Measurements from ENCODE around the gene ABCG4. TPM values are rescaled to one million over a fixed set of nuclear protein-coding genes. Genes with fewer than 3 reads are reported as not detected.
A peak's percentile ranks its signal among the peaks of the same experiment; 100 is the strongest.

Gene ABCG4
- total and polyA plus RNA-seq, 9 of the 15 experiments (the other 6 are each of a cell fraction or from before 2014, with no cell fraction given), result 0.03 to 0.11 (median 0.07) TPM; not detected in 4

DNA sequence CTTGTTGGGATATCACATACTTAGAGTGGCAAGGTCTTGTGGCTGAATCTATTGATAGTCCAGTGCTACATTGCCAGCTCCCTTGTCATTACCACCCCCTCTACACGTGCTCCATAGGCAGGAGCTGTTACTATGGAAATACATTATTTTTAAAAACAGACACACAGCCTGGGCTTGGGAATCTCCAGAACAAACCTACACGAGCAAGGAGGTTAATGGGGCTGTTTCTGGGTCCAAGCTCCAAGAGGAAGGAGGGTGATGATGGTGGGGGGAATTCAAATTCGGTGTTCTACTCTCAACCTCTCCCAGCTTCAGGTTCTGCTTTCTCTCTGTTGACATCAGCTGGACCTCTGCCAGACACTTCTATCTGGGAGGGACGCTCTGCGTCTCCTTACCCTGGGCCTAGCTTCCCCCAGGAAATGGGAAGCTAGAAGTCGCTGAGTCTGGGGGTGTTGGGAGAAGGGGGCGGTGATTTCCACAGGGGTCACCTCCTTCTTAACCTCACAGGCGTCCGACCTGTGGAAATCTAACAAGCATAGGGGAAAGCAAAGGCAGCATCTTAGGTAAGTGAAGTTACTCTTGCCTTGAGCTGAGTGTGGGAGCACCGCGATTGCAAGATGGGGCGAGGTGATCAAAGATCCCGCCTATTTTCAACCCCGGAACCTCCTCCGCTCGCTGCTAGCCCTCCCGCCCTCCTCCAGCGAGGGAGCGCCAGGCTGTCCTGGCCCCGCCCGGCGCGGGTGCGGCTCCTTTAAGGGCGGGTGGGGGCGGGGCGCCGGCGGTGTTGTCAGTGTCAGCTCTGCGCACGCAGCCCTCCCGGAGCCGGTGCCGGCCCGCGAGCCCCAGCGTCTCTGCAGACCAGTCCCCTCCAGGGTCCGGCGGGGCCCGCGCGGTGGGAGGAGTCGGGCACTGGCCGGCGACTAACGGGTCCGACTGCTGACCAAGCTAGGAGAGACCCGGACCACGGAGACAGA is 42.0 kb upstream of the ABCG4 start, which contains the start of gene C2CD2L (continued):
- TF ChIP-seq, protein P1, sequence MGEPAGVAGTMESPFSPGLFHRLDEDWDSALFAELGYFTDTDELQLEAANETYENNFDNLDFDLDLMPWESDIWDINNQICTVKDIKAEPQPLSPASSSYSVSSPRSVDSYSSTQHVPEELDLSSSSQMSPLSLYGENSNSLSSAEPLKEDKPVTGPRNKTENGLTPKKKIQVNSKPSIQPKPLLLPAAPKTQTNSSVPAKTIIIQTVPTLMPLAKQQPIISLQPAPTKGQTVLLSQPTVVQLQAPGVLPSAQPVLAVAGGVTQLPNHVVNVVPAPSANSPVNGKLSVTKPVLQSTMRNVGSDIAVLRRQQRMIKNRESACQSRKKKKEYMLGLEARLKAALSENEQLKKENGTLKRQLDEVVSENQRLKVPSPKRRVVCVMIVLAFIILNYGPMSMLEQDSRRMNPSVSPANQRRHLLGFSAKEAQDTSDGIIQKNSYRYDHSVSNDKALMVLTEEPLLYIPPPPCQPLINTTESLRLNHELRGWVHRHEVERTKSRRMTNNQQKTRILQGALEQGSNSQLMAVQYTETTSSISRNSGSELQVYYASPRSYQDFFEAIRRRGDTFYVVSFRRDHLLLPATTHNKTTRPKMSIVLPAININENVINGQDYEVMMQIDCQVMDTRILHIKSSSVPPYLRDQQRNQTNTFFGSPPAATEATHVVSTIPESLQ (CRISPR knock-in tag; IDR thresholded peaks at IDR 0.05), result 0 out of 2 replicates have a peak, but pooled peaks have one; percentile 56
- TF ChIP-seq SOX6 (IDR thresholded peaks at IDR 0.05) (peak; percentile 54; the same call in 1 of the 2 replicates), POLR2B (IDR thresholded peaks at IDR 0.05; ENCODE audit: low read depth, partially characterized antibody) (peak; percentile 80), SMC3 (conservative IDR thresholded peaks at IDR 0.05; ENCODE audit: insufficient read depth, low read depth, low read length) (no peak), ZBTB40 (IDR thresholded peaks at IDR 0.05) (peak; percentile 20; the same call in 1 of the 2 replicates), ZBTB40 (CRISPR knock-in tag; IDR thresholded peaks at IDR 0.05) (no peak), KAT7 (CRISPR knock-in tag; IDR thresholded peaks at IDR 0.05; ENCODE audit: borderline replicate concordance) (0 out of 2 replicates have a peak, but pooled peaks have one; percentile 63), ZNF707 (CRISPR knock-in tag; conservative IDR thresholded peaks at IDR 0.05) (no peak), SAP30 (IDR thresholded peaks at IDR 0.05; ENCODE audit: borderline replicate concordance, insufficient read depth, low read depth, low read length, poor library complexity, severe bottlenecking) (peak; percentile 12), HMGN3 (IDR thresholded peaks at IDR 0.05; ENCODE audit: borderline replicate concordance, extremely low read depth, insufficient read length, low read depth, low read length) (peak; percentile 71), FOXP4 (CRISPR knock-in tag; IDR thresholded peaks at IDR 0.05; ENCODE audit: borderline replicate concordance) (peak; percentile 43; the same call in 1 of the 2 replicates), PPARD (CRISPR knock-in tag; IDR thresholded peaks at IDR 0.05) (no peak)
